Breast epithelium (tissue), 3 donors: ENCODE data around the gene LLGL1.

Experiments used
- CTCF ChIP-seq, 3 donors: fragments of 450-650 bp; IDR thresholded peaks; one replicate each; pipeline ENCODE4 v1.5.1; 2016 to 2017; ENCODE audit warnings: antibody characterized with exemption in 3 of 3, mild to moderate bottlenecking in 3 of 3, moderate library complexity in 3 of 3
- POLR2A ChIP-seq: fragments of 450-650 bp; IDR thresholded peaks from one replicate; pipeline ENCODE4 v1.6.1; 2016; ENCODE audit warnings: antibody characterized with exemption, mild to moderate bottlenecking, moderate library complexity

GRCh38 chr17:18248300-18248731 is 22.9 kb downstream of the LLGL1 start:
- TF ChIP-seq CTCF (IDR thresholded peaks at IDR 0.05) (peak; percentile 22 to 72 (median 63)), POLR2A (no peak)
